HCT116 (cell line): ENCODE data around the gene SNF8. TPM values are rescaled to one million over a fixed set of nuclear protein-coding genes. Genes with fewer than 3 reads are reported as not detected.

Source experiments
- ATAC-seq: fragments of 200-7000 bp; cut with Tn5 transposase; 2 replicates; pipeline ENCODE4 v1.9.1; 2020; ENCODE audit warnings: mild to moderate bottlenecking, moderate library complexity
- BruUV-seq: library from RNA; stranded (reverse); fragments of 400-500 nt; replicated peaks from 2 replicates; lab custom pipeline; 2021; lab: Mats Ljungman, UMichigan
- CTCF ChIA-PET: fragments of 300-600 bp; sonication (Branson Sonifier 250); formaldehyde crosslinking; loops from one replicate; lab custom pipeline; 2021; ENCODE audit warnings: antibody characterized with exemption; lab: Charles Lee
- POLR2A ChIA-PET: fragments of 300-600, 350-600 bp; sonication (Branson Sonifier 250); formaldehyde crosslinking; loops from one replicate; lab custom pipeline; 2021; ENCODE audit warnings: antibody characterized with exemption; lab: Charles Lee
- RAD21 ChIA-PET, 2 experiments: fragments of 300-600 bp; sonication (Branson Sonifier 250); formaldehyde crosslinking; loops; one replicate each; lab custom pipeline; 2023; ENCODE audit warnings: low total read pairs in 2 of 2; ENCODE audit not compliant: uncharacterized antibody in 2 of 2, unreplicated experiment in 2 of 2, low non-redundant PET in 1 of 2; lab: Charles Lee
- DNase-seq: peaks from one replicate; pipeline ENCODE4 v3.0.0-alpha.2; 2010; ENCODE audit warnings: low read depth, low spot score
- H2AFZ ChIP-seq: fragments of 200-600 bp; shearing (Covaris generic), sonication (generic); 2 replicates; pipeline ENCODE4 v1.6.1; 2017; ENCODE audit warnings: low read depth, mixed run types, mixed read lengths, antibody characterized with exemption, low read length; ENCODE audit not compliant: poor library complexity, severe bottlenecking
- H3K27ac ChIP-seq: 2 replicates; pipeline ENCODE4 v1.5.1; 2012; ENCODE audit warnings: low read depth, low read length
- H3K27me3 ChIP-seq: fragments of 200-600 bp; sonication (generic); 2 replicates; pipeline ENCODE4 v1.6.1; 2016; ENCODE audit warnings: mixed run types, low read length, mixed read lengths; ENCODE audit not compliant: insufficient read depth
- H3K36me3 ChIP-seq, 2 experiments: fragments of 200-500 bp in 1 of 2; fragments of 200-600 bp in 1 of 2; sonication (Bioruptor generic) in 1 of 2; sonication (generic) in 1 of 2; 2 replicates each; pipeline versions ENCODE4 v1.5.1 to v1.6.1; 2014 to 2016; ENCODE audit warnings: low read length in 2 of 2, inconsistent platforms in 1 of 2, mixed read lengths in 1 of 2, mixed run types in 1 of 2; ENCODE audit not compliant: insufficient read depth in 2 of 2, control insufficient read depth in 1 of 2
- H3K4me1 ChIP-seq, 2 experiments: fragments of 200-600 bp in 1 of 2; sonication (generic) in 1 of 2; 2 replicates each; pipeline versions ENCODE4 v1.5.1 to v1.6.1; 2012 to 2017; ENCODE audit warnings: low read length in 2 of 2, inconsistent platforms in 1 of 2, mild to moderate bottlenecking in 1 of 2, mixed read lengths in 1 of 2, mixed run types in 1 of 2, moderate library complexity in 1 of 2; ENCODE audit not compliant: insufficient read depth in 2 of 2, control insufficient read depth in 1 of 2
- H3K4me2 ChIP-seq: fragments of 200-600 bp; sonication (generic); 2 replicates; pipeline ENCODE4 v1.6.1; 2017; ENCODE audit warnings: mixed run types, low read length, mixed read lengths
- H3K4me3 ChIP-seq, 2 experiments: fragments of 200-600 bp in 1 of 2; sonication (generic) in 1 of 2; replicated peaks in 1 of 2; 2 replicates each; pipeline ENCODE4 v1.5.1; 2011 to 2016; ENCODE audit warnings: low read length in 2 of 2, control low read depth in 1 of 2, low read depth in 1 of 2, mild to moderate bottlenecking in 1 of 2, mixed read lengths in 1 of 2, mixed run types in 1 of 2
- H3K79me2 ChIP-seq: fragments of 200-600 bp; sonication (generic); 2 replicates; pipeline ENCODE4 v1.6.1; 2017; ENCODE audit warnings: mild to moderate bottlenecking, mixed run types, low read length, moderate library complexity, mixed read lengths; ENCODE audit not compliant: insufficient read depth
- H3K9ac ChIP-seq: fragments of 200-600 bp; sonication (generic); 2 replicates; pipeline ENCODE4 v1.6.1; 2016; ENCODE audit warnings: low read length, mixed read lengths
- H3K9me2 ChIP-seq: fragments of 200-600 bp; sonication (generic), shearing (Covaris generic); 2 replicates; pipeline ENCODE4 v1.6.1; 2017; ENCODE audit warnings: mixed run types, mild to moderate bottlenecking, moderate library complexity; ENCODE audit not compliant: insufficient read depth
- H3K9me3 ChIP-seq, 2 experiments: fragments of 200-500 bp in 1 of 2; fragments of 200-600 bp in 1 of 2; sonication (Bioruptor generic) in 1 of 2; sonication (generic) in 1 of 2; 2 replicates each; pipeline ENCODE4 v1.6.1; 2014 to 2017; ENCODE audit warnings: low read length in 2 of 2, mixed read lengths in 2 of 2, inconsistent platforms in 1 of 2, low read depth in 1 of 2, mild to moderate bottlenecking in 1 of 2, mixed run types in 1 of 2, moderate library complexity in 1 of 2; ENCODE audit not compliant: control insufficient read depth in 1 of 2, insufficient read depth in 1 of 2
- H4K20me1 ChIP-seq: fragments of 200-600 bp; sonication (generic), shearing (Covaris generic); 2 replicates; pipeline ENCODE4 v1.6.1; 2017; ENCODE audit warnings: mixed run types, mild to moderate bottlenecking, moderate library complexity; ENCODE audit not compliant: insufficient read depth
- CBX3 ChIP-seq: IDR thresholded peaks from 2 replicates; pipeline ENCODE4 v1.6.1; 2012; ENCODE audit warnings: low read depth
- CTCF ChIP-seq, 3 experiments: fragments of 200-600 bp in 1 of 3; sonication (generic) in 1 of 3; IDR thresholded peaks in 2 of 3; conservative IDR thresholded peaks in 1 of 3; 2 replicates each; pipeline ENCODE4 v1.5.1; 2012 to 2017; ENCODE audit warnings: low read depth in 2 of 3, low read length in 2 of 3, antibody characterized with exemption in 1 of 3, borderline replicate concordance in 1 of 3, control low read depth in 1 of 3, mild to moderate bottlenecking in 1 of 3, mixed read lengths in 1 of 3, mixed run types in 1 of 3, moderate library complexity in 1 of 3; ENCODE audit not compliant: insufficient read depth in 1 of 3
- ELF1 ChIP-seq: IDR thresholded peaks from 2 replicates; pipeline ENCODE4 v1.6.1; 2012; ENCODE audit warnings: low read depth, borderline replicate concordance
- EZH2 ChIP-seq: fragments of 200-600 bp; sonication (generic); IDR thresholded peaks from 2 replicates; pipeline ENCODE4 v1.6.1; 2017; ENCODE audit warnings: antibody characterized with exemption, mixed run types
- EZH2phosphoT487 ChIP-seq: fragments of 200-600 bp; IDR thresholded peaks from 2 replicates; pipeline ENCODE4 v1.6.1; 2018; ENCODE audit warnings: antibody characterized with exemption, borderline replicate concordance
- FOSL1 ChIP-seq: IDR thresholded peaks from 2 replicates; pipeline ENCODE4 v1.6.1; 2012; ENCODE audit warnings: low read depth
- JUND ChIP-seq: IDR thresholded peaks from 2 replicates; pipeline ENCODE4 v1.6.1; 2012
- MAX ChIP-seq: IDR thresholded peaks from 2 replicates; pipeline ENCODE4 v1.6.1; 2012
- POLR2A ChIP-seq: IDR thresholded peaks from 2 replicates; pipeline ENCODE4 v1.7.0; 2011; ENCODE audit warnings: borderline replicate concordance; ENCODE audit not compliant: insufficient read depth, insufficient read length; ENCODE audit errors: extremely low read depth
- POLR2AphosphoS5 ChIP-seq: IDR thresholded peaks from 2 replicates; pipeline ENCODE4 v1.6.1; 2011; ENCODE audit warnings: mild to moderate bottlenecking, low read depth, low read length, moderate library complexity
- REST ChIP-seq: IDR thresholded peaks from 2 replicates; pipeline ENCODE4 v1.6.1; 2012; ENCODE audit warnings: low read depth
- SP1 ChIP-seq: IDR thresholded peaks from 2 replicates; pipeline ENCODE4 v1.6.1; 2012; ENCODE audit warnings: low read depth
- TCF7L2 ChIP-seq: IDR thresholded peaks from 2 replicates; pipeline ENCODE4 v1.7.0; 2011; ENCODE audit warnings: borderline replicate concordance, inconsistent platforms; ENCODE audit not compliant: insufficient read depth, insufficient read length; ENCODE audit errors: extremely low read depth
- YY1 ChIP-seq: IDR thresholded peaks from 2 replicates; pipeline ENCODE4 v1.6.1; 2011; ENCODE audit warnings: low read length, low read depth, moderate library complexity, mild to moderate bottlenecking; ENCODE audit not compliant: insufficient replicate concordance; ENCODE audit errors: extremely low read depth
- ZBTB33 ChIP-seq: IDR thresholded peaks from 2 replicates; pipeline ENCODE4 v1.6.1; 2011; ENCODE audit warnings: mild to moderate bottlenecking, low read length, moderate library complexity; ENCODE audit not compliant: insufficient replicate concordance; ENCODE audit errors: extremely low read depth
- ZNF274 ChIP-seq: fragments of 200-500 bp; sonication (Bioruptor generic); IDR thresholded peaks from 2 replicates; pipeline ENCODE4 v1.6.1; 2014; ENCODE audit warnings: mild to moderate bottlenecking, low read depth, low read length, inconsistent platforms
- intact Hi-C: fragments of 100-400 bp; cut with micrococcal nuclease; formaldehyde crosslinking; loops from 2 replicates; pipeline ENCODE4 v1.10.0; 2022
- total RNA-seq: library from RNA; stranded (reverse); gene quantifications from one replicate; pipeline ENCODE4 v1.2.1, GENCODE V29; 2021; ENCODE audit not compliant: unreplicated experiment

The SNF8 gene
- total RNA-seq, 1 experiment from 2014 or later: 178 TPM

- TF ChIP-seq REST (no peak), YY1 (no peak), JUND (no peak), FOSL1 (no peak), POLR2AphosphoS5 (no peak), SP1 (no peak), MAX (no peak), POLR2A (no peak), EZH2 (no peak)
Observed at GRCh38 chr17:48985436-48986245, 41.0 kb upstream of the SNF8 start (continued).

GRCh38 chr17:48981927-48982539 lies 37.4 kb upstream of the SNF8 start:
- H3K9me3 ChIP-seq: no peaks in the 10 kb centered on the region
- ATAC-seq (no peak), DNase-seq (no peak)
- H3K9me2 ChIP-seq: no peaks in the 10 kb centered on the region
- H4K20me1 ChIP-seq: no peaks in the 10 kb centered on the region
- BruUV-seq: no TSS peak
- no peaks in the 10 kb centered on the region for H3K36me3 ChIP-seq
- intact Hi-C loops: no loop called here
- H3K9ac ChIP-seq: no peak overlapping the region
- CTCF ChIA-PET: no interaction called here
- H3K4me3 ChIP-seq: no peak overlapping the region
- H3K79me2 ChIP-seq: no peaks in the 10 kb centered on the region
- RAD21 ChIA-PET: no interaction called here
- POLR2A ChIA-PET: no interaction called here
- no peak overlapping the region for H3K27ac ChIP-seq
- no peaks in the 10 kb centered on the region for H3K4me1 ChIP-seq
- no peaks in the 10 kb centered on the region for H3K27me3 ChIP-seq
- no peak overlapping the region for H2AFZ ChIP-seq
- H3K4me2 ChIP-seq: no peak overlapping the region
- no peak for TF ChIP-seq SP1
- no peak for TF ChIP-seq POLR2AphosphoS5
- no peak for TF ChIP-seq ELF1
- no peak for TF ChIP-seq ZBTB33
- TF ChIP-seq CBX3: no peak
- TF ChIP-seq CTCF (IDR thresholded peaks at IDR 0.05 in 2 of 3, conservative IDR thresholded peaks at IDR 0.05 in 1 of 3; ENCODE audit: borderline replicate concordance in 1 of 3, insufficient read depth in 1 of 3, low read depth in 2 of 3, low read length in 2 of 3): no peak
- no peak for TF ChIP-seq TCF7L2
- no peak for TF ChIP-seq ZNF274
- TF ChIP-seq EZH2phosphoT487: no peak
